Activated CD8-positive, alpha-beta memory T cell treated with anti-CD3 and anti-CD28 coated beads for 48 hours (primary cell): ENCODE measurements around the gene NT5C1B.

Experiments
- DNase-seq, 3 experiments: peaks; one replicate each; pipeline ENCODE4 v3.0.0-alpha.2; 2020; ENCODE audit warnings: low read depth in 2 of 3, low spot score in 2 of 3

The NT5C1B gene

DNA sequence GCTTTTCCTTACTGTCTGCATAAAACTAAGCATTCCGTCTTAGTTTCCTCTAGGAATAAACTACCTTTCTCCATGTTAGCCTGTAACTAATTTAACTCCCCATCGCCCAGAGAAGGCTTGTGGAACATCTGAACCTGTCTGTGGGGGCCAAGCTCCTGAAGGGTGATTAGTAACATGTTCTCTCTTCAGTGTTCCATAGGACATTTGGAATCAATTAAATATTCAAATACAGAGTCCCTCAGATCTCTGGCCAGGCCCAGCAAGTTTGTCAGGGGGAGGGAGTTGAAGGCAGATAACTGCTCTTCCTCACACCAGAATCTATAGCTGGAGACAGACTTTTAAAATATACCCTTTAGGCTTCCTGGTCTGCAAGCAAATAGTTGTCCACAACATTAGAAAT lies 37.7 kb downstream of the NT5C1B start:
- DNase-seq = no peak

DNA sequence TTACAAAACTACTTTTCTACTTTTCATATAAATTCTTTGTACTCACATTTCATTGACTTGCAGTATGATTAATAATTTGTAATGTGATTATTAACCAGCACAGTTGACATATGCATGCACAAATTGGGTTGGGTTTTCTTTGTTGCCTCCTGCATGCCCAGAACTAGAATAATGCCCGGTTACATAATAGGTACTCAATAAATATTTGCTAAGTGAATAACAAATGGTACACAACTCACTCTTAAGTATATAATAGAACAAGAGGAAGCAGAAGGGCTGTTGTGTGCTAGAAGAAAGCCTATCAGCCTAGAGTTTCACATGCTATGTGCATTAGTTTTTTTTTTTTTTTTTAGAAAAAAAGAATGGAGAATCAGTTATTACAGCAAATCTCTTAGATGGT lies 38.2 kb downstream of the NT5C1B start:
- no peak for DNase-seq

DNA sequence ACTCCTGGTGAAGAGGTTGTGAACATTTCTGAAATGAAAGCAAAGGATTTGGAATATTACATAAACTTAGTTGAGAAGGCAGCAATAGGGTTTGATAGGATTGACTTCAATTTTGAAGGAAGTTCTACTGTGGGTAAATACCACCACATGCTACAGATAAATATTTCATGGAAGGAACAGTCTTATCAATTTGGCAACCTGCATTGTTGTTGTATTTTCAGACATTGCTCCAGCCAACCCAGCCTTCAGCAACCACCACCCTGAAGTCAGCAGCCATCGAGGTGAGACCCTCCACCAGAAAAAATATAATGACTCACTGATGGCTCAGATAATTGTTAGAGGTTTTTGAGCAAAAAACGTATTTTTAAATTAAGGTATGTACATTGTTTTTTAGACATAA lies 38.9 kb downstream of the NT5C1B start:
- DNase-seq = no peak

GRCh38 chr2:18549083-18549482 lies 40.3 kb downstream of the NT5C1B start:
- DNase-seq = no peak

- no peak for DNase-seq
Observed at GRCh38 chr2:18548621-18549020, 40.7 kb downstream of the NT5C1B start.

DNA sequence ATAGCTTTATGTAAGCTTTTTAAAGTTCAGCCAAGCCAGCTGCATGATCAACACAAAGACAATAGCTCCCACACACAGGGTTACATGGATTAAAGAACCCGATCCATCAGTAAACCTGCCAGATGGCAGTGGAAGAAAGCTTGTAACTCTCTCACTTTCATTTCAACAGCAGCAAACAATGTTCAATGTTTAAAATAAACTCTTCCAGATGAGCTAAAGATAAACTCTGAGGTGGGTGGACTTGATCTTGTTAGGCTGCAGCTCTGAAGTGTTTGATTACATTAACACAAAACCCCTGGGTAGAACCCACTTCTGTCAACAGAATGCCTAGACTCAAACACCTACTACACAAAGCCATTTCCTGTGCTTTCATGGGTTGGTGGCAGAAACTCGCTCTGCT lies 42.8 kb downstream of the NT5C1B start:
- DNase-seq = no peak

GRCh38 chr2:18545384-18545783 lies 44.0 kb downstream of the NT5C1B start:
- no peak for DNase-seq

DNA sequence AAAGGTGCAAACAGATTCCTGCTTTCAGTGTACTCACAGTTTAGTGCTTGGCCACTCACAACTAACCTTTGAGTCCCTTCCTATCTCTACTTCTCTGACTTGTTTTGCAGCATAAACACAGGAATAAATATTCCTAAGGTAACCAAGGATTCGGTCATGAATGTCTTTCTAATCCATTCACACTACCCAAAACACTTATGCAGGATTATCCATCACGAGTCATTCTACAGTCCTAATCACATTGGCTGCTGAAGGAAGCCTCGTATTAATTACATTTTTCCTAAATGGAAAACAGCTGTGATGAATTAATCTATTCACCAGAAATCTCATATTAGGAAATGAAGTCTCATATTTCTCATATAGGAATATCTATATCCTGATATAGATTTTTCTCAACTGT lies 45.2 kb downstream of the NT5C1B start:
- no peak for DNase-seq

- no peak for DNase-seq
Observed at GRCh38 chr2:18540872-18541271, 48.5 kb downstream of the NT5C1B start.

GRCh38 chr2:18536697-18537096 lies 52.7 kb downstream of the NT5C1B start:
- no peak for DNase-seq

DNA sequence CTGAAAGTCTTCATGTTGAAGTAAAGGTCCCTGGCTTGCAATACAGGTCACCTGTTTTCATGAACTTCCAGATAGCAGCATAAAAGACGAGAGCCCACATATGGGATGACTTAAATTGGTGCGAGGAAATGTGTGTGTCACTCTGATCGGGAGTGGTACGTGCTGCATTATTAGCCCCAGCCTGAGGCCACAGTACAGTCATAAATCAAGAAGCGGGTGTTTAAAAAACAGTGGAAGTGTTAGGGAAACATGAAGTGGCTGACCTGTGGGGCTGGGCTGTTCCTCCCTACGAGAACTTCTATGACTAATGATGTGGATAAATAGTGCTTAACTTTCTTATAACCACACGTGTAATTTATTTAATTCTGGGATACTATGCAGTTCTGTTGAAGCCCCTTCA lies 53.3 kb downstream of the NT5C1B start:
- no peak for DNase-seq

DNA sequence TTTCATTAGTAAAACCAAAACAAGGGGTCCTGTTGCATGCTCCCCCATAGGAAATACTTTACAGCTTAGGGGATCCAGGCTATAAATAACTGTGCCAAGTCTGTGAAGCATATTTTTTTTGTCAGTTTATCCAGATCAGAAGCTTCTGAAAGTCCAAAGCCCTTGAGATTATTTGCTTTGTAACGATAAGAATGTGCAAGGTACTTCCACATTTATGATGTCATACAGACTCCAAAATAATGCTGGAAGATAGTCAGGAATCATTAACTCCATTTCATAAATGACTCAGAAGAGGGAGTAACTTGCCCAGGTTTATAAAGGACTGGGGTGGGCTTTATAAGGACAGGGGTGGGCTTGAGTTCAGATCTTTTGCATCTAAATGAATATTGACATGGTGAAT lies 58.2 kb downstream of the NT5C1B start:
- no peak for DNase-seq

DNA sequence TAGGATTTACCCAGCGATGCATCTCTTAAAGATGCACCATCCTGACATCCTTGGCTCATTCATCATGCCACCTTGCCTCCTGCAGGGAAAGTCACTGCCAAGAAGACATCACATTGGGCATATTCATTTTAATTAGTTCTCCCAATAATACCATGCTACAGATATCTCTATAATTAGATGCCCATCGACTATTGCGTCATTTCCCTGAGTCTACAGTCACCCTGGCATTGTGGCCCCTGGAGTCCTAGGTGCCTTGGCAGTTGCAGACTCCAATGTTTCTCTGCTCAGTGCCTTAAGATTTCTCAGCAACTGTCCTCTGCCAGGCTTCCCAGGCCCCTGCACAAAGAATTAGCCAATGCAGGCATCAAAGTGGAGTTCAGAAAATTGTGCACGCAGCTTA lies 61.5 kb downstream of the NT5C1B start:
- no peak for DNase-seq

DNA sequence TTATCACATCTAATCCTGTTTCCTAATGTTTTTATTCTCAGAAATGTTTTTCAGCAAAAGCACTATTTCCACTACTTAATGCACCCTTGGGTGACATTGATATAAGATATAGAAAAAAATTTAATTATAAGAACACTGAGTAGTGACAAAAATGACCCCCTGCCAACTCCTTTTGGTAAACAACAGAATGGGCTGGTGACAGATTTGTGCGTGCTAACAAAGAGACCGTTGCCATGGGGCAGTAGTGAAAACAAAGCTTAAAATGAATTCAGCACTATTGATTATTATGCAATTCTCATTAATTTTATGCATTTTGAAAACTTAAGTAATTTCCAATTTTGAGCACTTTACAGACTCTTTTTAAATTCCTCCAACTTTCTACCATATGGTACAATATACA lies 62.0 kb downstream of the NT5C1B start:
- no peak for DNase-seq

GRCh38 chr2:18526429-18526828 lies 62.9 kb downstream of the NT5C1B start:
- DNase-seq = no peak

DNA sequence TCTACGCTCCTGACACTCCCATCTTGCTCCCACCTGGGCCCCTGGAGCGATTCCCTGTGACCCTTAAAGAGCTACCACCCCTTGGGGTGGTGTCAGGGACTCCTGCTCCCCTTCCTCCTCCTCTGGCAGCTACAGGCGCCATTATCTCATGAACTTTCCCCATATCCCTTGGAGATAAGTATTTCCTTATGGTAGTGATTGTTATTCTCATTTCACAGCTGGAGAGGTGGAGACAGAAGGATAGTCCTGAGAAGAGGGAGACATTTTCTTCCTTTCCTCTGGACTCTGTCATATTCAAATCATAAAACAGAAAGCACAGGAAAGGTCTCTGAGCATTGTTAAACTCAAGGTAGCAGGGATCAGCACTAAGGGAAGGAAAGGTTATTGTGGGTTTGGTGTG lies 63.5 kb downstream of the NT5C1B start:
- no peak for DNase-seq

DNA sequence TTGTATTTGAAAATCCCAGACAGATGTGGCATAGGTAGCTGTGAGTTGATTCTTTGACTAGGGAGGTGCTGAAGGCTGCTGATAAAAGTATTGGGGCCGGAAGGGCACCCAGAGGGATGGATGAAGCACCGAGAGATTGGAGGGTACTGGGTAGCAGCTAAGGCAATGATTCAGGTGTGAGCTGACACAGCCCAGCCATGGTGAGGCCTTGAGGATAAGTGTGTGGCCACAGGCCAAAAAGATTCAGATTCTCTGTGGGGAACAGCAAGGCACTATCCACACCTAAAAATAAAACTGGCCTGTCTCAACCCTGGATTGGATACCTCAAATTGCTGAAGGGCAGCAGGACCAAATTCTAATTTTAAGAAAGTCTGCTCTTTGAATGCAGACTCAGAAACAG lies 64.1 kb downstream of the NT5C1B start:
- no peak for DNase-seq

- DNase-seq = no peak
Observed at GRCh38 chr2:18522484-18523146, 66.8 kb downstream of the NT5C1B start.

DNA sequence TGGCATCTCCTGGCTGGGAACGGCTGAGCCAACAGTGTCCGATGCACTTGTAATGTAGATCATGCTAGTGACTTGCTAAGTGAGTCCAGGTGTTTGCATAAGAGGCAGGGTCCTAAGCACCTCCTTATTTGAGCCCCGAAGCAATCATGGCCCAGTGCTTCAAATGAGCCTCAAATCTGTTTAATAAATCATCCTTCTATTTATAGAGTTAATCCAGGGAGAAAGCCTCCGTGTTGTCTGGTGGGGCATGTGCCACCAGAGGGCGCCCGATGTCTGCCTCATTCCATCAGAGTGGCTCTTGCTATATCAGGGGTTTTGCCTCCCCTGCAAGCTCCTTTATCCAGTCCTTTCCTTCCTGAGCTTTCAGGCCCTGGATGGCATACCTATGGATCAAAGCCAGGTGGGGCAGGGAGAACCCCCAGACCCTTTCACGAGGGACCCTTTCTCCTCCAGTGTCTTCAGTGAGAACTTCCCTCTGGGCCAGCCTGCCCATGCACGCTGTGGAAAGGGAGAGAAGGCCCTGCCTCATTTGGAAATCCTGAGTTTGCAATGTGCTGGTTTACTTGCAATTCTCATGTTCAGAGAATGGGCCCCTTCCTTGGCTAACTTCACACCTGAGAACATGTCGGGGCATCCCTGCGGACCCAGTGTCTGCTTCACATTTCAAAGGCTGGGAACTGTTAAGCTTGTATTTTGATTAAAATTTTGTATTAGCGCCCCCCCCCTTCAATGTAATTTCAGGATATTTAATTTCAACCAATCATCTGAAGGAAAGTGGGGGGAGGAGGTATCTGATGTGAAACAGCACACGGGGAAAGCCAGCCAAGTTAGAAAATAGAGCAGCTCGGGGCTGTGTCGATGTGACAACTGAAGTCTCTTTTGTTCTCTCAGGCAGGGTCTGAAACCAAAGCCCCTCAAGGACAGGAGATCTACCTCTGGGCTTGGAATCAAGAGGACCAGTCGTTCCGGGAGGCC lies 68.6 kb downstream of the NT5C1B start:
- DNase-seq = peak; percentile 26 to 60 (median 50)

DNA sequence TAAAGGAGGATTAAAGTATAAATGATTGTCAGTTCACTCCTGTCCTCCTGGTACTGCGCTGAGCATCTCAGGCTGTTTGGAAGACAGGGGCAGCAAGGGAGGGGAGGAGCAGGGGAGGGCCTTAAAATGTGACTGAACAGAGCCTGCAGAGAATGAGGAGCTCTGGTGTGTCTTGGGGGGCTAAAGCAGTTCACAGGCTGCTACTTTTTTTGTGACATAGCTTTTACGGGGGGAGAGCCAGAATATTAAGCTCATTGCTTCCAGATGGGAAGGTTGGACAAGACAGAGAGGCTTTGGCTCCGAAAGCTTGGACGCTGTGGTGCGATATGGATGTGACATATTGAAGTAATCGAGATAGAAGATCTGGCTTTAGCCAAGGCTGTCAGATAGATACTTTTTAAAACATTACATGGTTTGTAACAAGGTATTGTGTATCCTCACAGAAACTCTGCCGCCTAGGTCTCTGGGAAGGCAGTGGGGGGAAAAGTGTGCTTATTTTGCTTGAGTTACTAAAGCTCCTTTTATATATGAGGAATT lies 69.4 kb downstream of the NT5C1B start:
- no peak for DNase-seq

DNA sequence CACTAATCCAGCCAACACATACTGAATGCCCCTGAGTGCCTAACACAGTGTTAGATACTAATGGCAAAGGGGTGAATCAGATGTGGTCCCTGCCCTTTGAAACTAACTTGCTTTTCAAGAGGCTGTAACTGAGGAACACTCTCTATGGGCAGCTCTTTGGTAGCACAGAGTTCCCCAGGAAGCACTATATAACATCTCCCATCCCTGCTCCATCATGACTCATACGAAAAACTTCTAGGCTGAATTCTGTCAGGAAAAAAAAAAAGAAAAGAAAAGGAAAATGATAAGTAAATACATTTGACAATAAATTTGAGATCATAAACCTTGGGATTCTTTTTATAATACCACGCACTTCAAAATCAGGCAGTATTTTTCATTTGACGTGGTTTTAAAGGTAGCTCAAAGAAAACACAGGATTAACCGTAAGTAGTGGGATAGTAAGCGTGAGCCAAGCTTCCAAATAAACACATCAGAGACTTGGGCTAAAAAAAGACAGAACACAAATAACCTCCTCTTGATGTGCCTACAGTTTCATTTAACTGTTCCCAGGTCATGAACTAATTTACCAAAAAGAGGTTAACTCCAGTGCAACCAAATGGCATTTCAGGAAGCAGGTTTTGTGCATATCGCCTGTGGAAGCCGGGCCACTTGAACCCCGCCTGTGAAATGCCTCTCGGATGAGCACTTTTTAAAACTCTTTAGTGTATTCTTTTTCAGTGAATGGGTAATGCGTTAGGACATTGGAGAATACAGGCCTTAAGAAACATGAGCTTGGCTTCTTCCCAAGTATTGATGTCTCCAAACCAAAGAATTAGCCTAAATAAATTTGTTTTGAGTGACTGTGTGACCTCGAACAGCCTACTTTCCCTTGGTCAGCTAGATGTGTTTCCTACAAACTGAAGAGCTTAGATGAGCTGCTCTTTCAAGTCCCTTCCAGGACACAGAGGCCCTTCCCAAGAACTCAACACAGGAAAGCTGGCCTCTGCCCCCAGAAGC lies 71.0 kb downstream of the NT5C1B start:
- no peak for DNase-seq
